Measurements from ENCODE around the gene SERPINB2. TPM values are rescaled to one million over a fixed set of nuclear protein-coding genes. Genes with fewer than 3 reads are reported as not detected.
"Not testable (repeated sequence)": the region's sequence is repeated elsewhere in the genome, so short reads cannot be mapped to it uniquely, and the experiment has no call there.

Gene SERPINB2
- total RNA-seq, 1 donor from 2014 or later, result not detected

DNA sequence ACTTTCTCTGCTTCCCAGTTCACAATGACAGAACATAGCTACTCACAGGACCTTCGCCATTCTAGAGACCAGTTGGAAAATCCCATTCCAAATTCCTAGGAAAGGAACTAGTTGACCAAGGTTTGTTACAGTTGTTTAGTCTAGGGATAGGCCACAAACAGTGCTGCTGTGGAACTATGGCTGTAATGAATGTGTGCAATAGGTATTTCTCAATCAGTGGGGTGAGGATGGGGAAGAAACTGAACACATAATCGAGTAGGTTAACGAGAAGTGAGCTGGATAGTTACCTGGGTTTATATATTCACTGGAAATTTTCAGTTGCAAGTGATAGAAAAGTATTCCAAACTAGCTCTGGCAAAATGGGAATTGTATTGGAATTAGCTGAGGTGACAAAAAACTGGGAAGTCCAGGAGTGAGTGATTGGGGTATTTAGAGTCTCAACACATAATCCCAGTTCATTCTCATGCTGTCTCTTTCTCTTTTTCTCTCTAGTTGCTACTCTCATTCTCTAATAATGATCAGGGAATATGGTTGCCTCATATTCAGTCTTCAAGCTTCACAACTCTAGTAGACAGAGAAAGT lies 43.4 kb downstream of the SERPINB2 start:
- FAIRE-seq (no peak), DNase-seq (ENCODE audit: low spot score in 2 of 2) (no peak)

GRCh38 chr18:63936156-63936931 lies 48.8 kb downstream of the SERPINB2 start:
- FAIRE-seq, result no peak
- peak; percentile 39 to 69 for DNase-seq (ENCODE audit: low spot score in 2 of 2)

DNA sequence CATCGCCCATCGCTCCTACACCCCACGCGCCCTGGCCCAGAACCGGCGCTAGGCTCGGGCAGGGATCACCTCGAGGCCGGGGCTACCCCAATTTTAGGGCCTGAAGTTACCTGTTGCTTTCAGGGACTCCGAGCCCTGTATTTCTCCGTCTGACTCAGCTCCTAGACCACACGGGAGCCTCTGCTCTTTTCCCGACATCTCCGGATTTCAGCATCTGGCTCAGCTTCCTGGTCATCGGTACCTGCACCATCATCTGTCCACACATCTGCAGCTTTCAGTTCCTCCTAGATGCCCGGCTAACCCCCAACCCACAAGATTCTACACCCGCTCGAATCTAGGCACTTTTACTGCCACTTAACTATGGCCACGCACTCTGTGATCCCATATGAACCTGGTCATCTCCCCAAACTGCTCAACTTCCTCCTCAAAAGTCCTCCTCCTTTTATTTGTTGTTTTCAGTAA lies 49.5 kb downstream of the SERPINB2 start:
- no peak for FAIRE-seq
- DNase-seq (ENCODE audit: low spot score in 2 of 2), result no peak

- FAIRE-seq (no peak), DNase-seq (ENCODE audit: low spot score in 2 of 2) (no peak)
Measured at GRCh38 chr18:63940008-63940407, 52.5 kb downstream of the SERPINB2 start.

DNA sequence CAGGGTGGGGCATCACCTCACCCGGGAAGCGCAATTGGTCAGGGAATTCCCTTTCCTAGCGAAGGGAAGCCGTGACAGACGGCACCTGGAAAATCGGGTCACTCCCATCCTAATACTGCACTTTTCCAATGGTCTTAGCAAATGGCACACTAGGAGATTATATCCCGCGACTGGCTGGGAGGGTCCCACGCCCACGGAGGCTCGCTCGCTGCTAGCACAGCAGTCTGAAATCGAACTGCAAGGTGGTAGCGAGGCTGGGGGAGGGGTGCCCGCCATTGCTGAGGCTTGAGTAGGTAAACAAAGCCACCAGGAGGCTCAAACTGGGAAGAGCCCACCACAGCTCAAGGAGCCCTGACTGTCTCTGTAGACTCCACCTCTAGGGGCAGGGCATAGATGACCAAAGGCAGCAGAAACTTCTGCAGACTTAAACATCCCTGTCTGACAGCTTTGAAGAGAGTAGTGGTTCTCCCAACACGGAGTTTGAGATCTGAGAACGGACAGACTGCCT lies 53.1 kb downstream of the SERPINB2 start:
- DNase-seq (ENCODE audit: low spot score in 2 of 2); FAIRE-seq: not testable (repeated sequence)

DNA sequence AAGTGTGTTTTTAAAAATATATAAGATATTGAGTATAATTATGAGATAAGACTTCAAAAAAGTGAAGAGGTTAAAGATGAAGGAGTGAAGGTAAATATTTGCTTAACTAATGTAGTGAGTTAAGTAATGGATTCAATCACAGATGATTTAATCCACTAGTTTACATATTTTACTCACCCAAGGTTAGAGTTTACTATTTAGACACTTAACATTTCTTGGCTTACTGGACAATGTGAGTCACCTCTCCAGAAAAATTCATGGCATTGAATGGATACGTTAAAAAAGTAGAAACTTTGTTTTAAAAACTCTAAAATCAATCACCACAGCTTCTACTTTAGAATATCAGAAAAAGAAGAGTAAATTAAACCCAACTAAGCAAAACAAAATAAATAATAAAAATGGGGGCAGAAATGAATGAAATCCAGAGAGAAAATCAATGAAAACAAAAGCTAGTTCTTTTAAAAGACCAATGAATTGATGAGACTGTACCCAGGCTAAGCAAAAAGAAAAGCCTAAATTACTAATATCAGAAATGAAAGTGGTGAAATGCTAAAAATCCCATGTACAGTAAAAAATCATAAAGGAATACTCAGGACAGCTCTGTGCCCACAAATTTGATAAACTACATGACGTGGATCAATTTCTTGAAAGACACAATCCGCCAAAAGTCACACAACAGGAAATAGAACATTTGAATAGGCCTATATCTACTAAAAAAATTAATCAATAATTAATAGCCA lies 59.7 kb downstream of the SERPINB2 start:
- no peak for DNase-seq (ENCODE audit: low spot score in 2 of 2)

DNA sequence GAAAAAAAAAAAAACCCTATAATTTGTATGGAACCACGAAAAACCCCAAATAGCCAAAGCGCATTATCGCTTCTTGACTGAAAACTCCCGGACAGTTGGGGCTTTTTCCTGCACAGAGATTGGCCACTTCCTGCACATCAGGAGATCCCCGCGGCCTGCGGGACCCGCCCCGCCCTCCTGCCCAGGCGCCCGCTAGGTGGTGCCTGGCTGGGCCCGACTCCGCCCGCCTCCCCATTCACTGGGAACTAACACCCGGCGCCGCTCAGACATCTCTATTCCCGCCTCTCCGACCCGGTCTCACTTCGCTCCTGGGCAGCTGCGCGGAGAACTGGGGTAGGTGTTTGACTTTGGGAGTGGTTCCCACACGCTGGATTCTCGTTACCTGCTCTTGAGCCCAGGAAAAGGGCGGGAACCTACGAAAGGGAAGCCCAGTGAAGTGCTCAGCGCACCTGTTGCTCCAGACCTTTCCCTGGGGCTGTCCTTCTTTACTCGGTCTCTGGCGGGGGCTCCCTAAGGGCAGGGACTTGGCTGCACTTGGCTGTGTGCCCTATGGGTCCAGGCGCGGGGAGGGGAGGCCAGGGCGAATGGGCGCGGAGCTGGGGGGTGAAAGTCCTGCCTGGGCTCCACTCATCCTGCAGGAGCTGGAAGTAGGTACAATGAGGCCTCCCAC lies 61.7 kb downstream of the SERPINB2 start, which contains the start of gene HMSD:
Gene HMSD (plus strand): TSS at position 234 of the 670 bp plus-strand sequence. CDS start 4,155 bp downstream, outside the sequence.
- no peak for FAIRE-seq
- DNase-seq (ENCODE audit: low spot score in 2 of 2), result peak; percentile 44 to 55

More for the DNA sequence above, 59.7 kb downstream of the SERPINB2 start:
- no peak for FAIRE-seq

GRCh38 chr18:63951302-63951705 lies 63.8 kb downstream of the SERPINB2 start:
- DNase-seq (ENCODE audit: low spot score in 2 of 2), result no peak
- no peak for FAIRE-seq

Other genes with a start within 250 kb of the SERPINB2 start
- gene SERPINB4, start 243.4 kb upstream of the SERPINB2 start, total RNA-seq, result not detected
- not detected for gene SERPINB3, start 225.8 kb upstream of the SERPINB2 start, total RNA-seq
- not detected for gene SERPINB11, start 184.7 kb upstream of the SERPINB2 start, total RNA-seq
- not detected for gene SERPINB7, start 112.3 kb upstream of the SERPINB2 start, total RNA-seq
- 0.41 TPM for gene SERPINB10, start 20.3 kb downstream of the SERPINB2 start, total RNA-seq
- not detected for gene HMSD, start 61.6 kb downstream of the SERPINB2 start, total RNA-seq
- 1.6 TPM for gene SERPINB8, start 82.4 kb downstream of the SERPINB2 start, total RNA-seq